ENCODE data around the gene PALMD.

DNA sequence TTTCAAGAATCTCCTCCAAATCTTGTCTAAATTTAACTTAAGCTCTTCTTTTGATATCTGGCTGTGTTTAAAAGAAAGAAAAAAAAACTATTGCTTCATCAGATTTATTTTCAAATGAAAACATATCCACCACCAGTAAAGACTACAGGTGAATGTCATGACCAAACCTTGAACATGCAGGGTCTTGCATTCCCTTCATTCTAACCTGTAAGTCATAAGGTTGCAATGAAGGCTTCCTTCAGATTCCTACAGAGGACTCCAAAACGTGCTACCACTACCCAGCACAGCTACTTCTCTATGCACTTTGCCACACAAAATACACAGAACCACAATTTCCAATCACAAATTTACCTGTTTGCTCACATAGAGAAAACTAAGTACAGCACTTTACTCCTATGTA lies 94.2 kb downstream of the PALMD start:
- TF ChIP-seq EP300 (IDR thresholded peaks at IDR 0.05) (no peak), POLR2AphosphoS5 (IDR thresholded peaks at IDR 0.05) (no peak)
